GM12878 (cell line): ENCODE data around the gene STX10. TPM values are rescaled to one million over a fixed set of nuclear protein-coding genes. Genes with fewer than 3 reads are reported as not detected.
A peak's percentile ranks its signal among the peaks of the same experiment; 100 is the strongest.

ENCODE experiments used
- ATAC-seq: fragments of 200-7000 bp; cut with Tn5 transposase; 3 replicates; pipeline ENCODE4 v1.9.1; 2020; ENCODE audit warnings: mild to moderate bottlenecking, moderate library complexity
- BruUV-seq: library from RNA; stranded (reverse); fragments of 400-500 nt; replicated peaks from 2 replicates; lab custom pipeline; 2021; lab: Mats Ljungman, UMichigan
- CTCF ChIA-PET: fragments of 300-600 bp; sonication (Branson Sonifier 250); formaldehyde crosslinking; extraction: SDS; loops from one replicate; lab custom pipeline; 2021; ENCODE audit warnings: inconsistent platforms; lab: Yijun Ruan, JAX
- POLR2A ChIA-PET: fragments of 350-600 bp; formaldehyde crosslinking; extraction: SDS; loops from one replicate; lab custom pipeline; 2021; ENCODE audit warnings: inconsistent platforms; lab: Charles Lee
- RAD21 ChIA-PET: fragments of 300-600 bp; sonication (Branson Sonifier 250); formaldehyde crosslinking; loops from one replicate; lab custom pipeline; 2023; ENCODE audit warnings: antibody characterized with exemption; ENCODE audit not compliant: unreplicated experiment; lab: Charles Lee
- SMC1A ChIA-PET: fragments of 300-600 bp; sonication (Branson Sonifier 250); formaldehyde crosslinking; loops from one replicate; lab custom pipeline; 2023; ENCODE audit not compliant: unreplicated experiment, uncharacterized antibody; lab: Charles Lee
- DNase-seq: peaks from one replicate; pipeline ENCODE4 v3.0.0-alpha.2; 2011; ENCODE audit warnings: low read depth, low spot score
- FAIRE-seq: peaks from 3 replicates; lab custom pipeline; 2011; peaks lifted over from hg19 to GRCh38; lab: Jason Lieb, UNC
- H2AFZ ChIP-seq: 2 replicates; pipeline ENCODE4 v1.6.0; 2011; ENCODE audit warnings: low read depth, low read length, control low read depth; ENCODE audit not compliant: control insufficient read depth
- H3K27ac ChIP-seq: 2 replicates; pipeline ENCODE4 v1.5.1; 2011; ENCODE audit warnings: control low read depth; ENCODE audit not compliant: control insufficient read depth, insufficient read depth
- H3K27me3 ChIP-seq, 2 experiments: replicated peaks in 1 of 2; 2 replicates each; pipeline versions ENCODE4 v1.6.0 to v1.6.1; 2011; ENCODE audit warnings: low read length in 1 of 2; ENCODE audit not compliant: control insufficient read depth in 2 of 2, insufficient read depth in 2 of 2
- H3K36me3 ChIP-seq, 2 experiments: 2 replicates each; pipeline ENCODE4 v1.5.1; 2011; ENCODE audit warnings: low read length in 1 of 2; ENCODE audit not compliant: control insufficient read depth in 2 of 2, insufficient read depth in 2 of 2
- H3K4me1 ChIP-seq: 2 replicates; pipeline ENCODE4 v1.6.1; 2011; ENCODE audit warnings: mild to moderate bottlenecking, low read length, moderate library complexity, mixed read lengths; ENCODE audit not compliant: control insufficient read depth, insufficient read depth
- H3K4me2 ChIP-seq: 2 replicates; pipeline ENCODE4 v1.6.0; 2011; ENCODE audit warnings: control low read depth; ENCODE audit not compliant: control insufficient read depth, insufficient read depth
- H3K4me3 ChIP-seq: fragments of 200-600 bp; sonication (generic); 2 replicates; pipeline ENCODE4 v1.5.1; 2016
- H3K79me2 ChIP-seq: 2 replicates; pipeline ENCODE4 v1.6.0; 2011; ENCODE audit warnings: low read length; ENCODE audit not compliant: control insufficient read depth, insufficient read depth
- H3K9ac ChIP-seq: 2 replicates; pipeline ENCODE4 v1.8.0; 2011; ENCODE audit warnings: low read length, control low read depth, mixed read lengths; ENCODE audit not compliant: control insufficient read depth, insufficient read depth
- H3K9me3 ChIP-seq: replicated peaks from 3 replicates; pipeline ENCODE4 v1.5.1; 2011; ENCODE audit warnings: mild to moderate bottlenecking, low read length; ENCODE audit not compliant: control insufficient read depth, insufficient read depth
- H4K20me1 ChIP-seq: 2 replicates; pipeline ENCODE4 v1.6.0; 2011; ENCODE audit not compliant: control insufficient read depth, insufficient read depth
- BACH1 ChIP-seq: fragments of 450-650 bp; IDR thresholded peaks from 2 replicates; pipeline ENCODE4 v1.6.1; 2017; ENCODE audit warnings: mild to moderate bottlenecking, borderline replicate concordance
- BMI1 ChIP-seq: fragments of 450-650 bp; IDR thresholded peaks from 2 replicates; pipeline ENCODE4 v1.6.1; 2016; ENCODE audit warnings: mild to moderate bottlenecking, moderate library complexity, borderline replicate concordance
- CREM ChIP-seq: IDR thresholded peaks from 2 replicates; pipeline ENCODE4 v1.6.1; 2014; ENCODE audit warnings: antibody characterized with exemption, low read depth
- MEF2B ChIP-seq: fragments of 450-650 bp; IDR thresholded peaks from 2 replicates; pipeline ENCODE4 v1.6.1; 2018; ENCODE audit warnings: mild to moderate bottlenecking, moderate library complexity; ENCODE audit not compliant: partially characterized antibody, poor library complexity, severe bottlenecking
- MYB ChIP-seq: fragments of 150-350 bp; IDR thresholded peaks from 2 replicates; pipeline ENCODE4 v1.6.1; 2014; ENCODE audit warnings: mild to moderate bottlenecking, low read depth, low read length, borderline replicate concordance
- PAX5 ChIP-seq: IDR thresholded peaks from 2 replicates; pipeline ENCODE4 v1.6.1; 2011; ENCODE audit warnings: low read depth, low read length, borderline replicate concordance
- PML ChIP-seq: IDR thresholded peaks from 2 replicates; pipeline ENCODE4 v1.6.1; 2012; ENCODE audit warnings: low read length, inconsistent platforms
- SPI1 ChIP-seq: IDR thresholded peaks from 2 replicates; pipeline ENCODE4 v1.6.1; 2011; ENCODE audit warnings: low read depth, mild to moderate bottlenecking, low read length, moderate library complexity, borderline replicate concordance; ENCODE audit not compliant: insufficient read depth
- SUZ12 ChIP-seq: fragments of 200-600 bp; sonication (generic); IDR thresholded peaks from one replicate; pipeline ENCODE4 v1.6.1; 2018; ENCODE audit warnings: antibody characterized with exemption, mild to moderate bottlenecking; ENCODE audit not compliant: unreplicated experiment
- TBL1XR1 ChIP-seq: IDR thresholded peaks from 2 replicates; pipeline ENCODE4 v1.6.1; 2012; ENCODE audit warnings: low read depth, low read length, improper control_type of control experiment
- WRNIP1 ChIP-seq: IDR thresholded peaks from 2 replicates; pipeline ENCODE4 v1.6.1; 2011; ENCODE audit warnings: low read depth, low read length, improper control_type of control experiment, borderline replicate concordance
- ZNF24 ChIP-seq: fragments of 450-650 bp; IDR thresholded peaks from 2 replicates; pipeline ENCODE4 v1.6.1; 2017; ENCODE audit warnings: antibody characterized with exemption, mild to moderate bottlenecking
- ZNF274 ChIP-seq: IDR thresholded peaks from one replicate; pipeline ENCODE4 v1.8.0; 2011; ENCODE audit not compliant: insufficient read length, insufficient read depth
- WGBS: methylation state at CpG from one replicate; pipeline ENCODE4 v1.1.6; 2016; ENCODE audit warnings: low lambda C conversion rate; ENCODE audit not compliant: insufficient replicate concordance, insufficient coverage; ENCODE audit errors: missing lambda C conversion rate; 5-methylcytosine and 5-hydroxymethylcytosine counted together
- in situ Hi-C: fragments of 300-500 bp; cut with MboI; formaldehyde crosslinking; loops from 9 replicates; pipeline ENCODE4 v1.14.3; 2018; ENCODE audit warnings: mixed read lengths
- intact Hi-C: fragments of 100-400 bp; cut with micrococcal nuclease; formaldehyde crosslinking; loops from one replicate; pipeline ENCODE4 v1.14.2; 2022; ENCODE audit not compliant: unreplicated experiment
- polyA plus RNA-seq, 11 experiments: library from polyadenylated mRNA; depleted of rRNA in 4 of 11; unstranded in 6 of 11; stranded (reverse) in 5 of 11; fragments of >200 nt; fragmentation: Nextera tagmentation in 4 of 11; fragmentation: Illumina TruSeq in 1 of 11; extraction: Ambion mirVana in 4 of 11; extraction: Trizol in 1 of 11; gene quantifications; 1 replicate in 1 of 11; 2 replicates in 10 of 11; pipeline versions ENCODE4 v1.2.1 to v1.2.3, GENCODE V29; 2011 to 2016; ENCODE audit warnings: inconsistent platforms in 2 of 11, missing spikeins in 2 of 11, low read depth in 1 of 11
- total RNA-seq, 4 experiments: library from RNA; depleted of rRNA in 3 of 4; stranded (reverse); fragments of >200 nt in 3 of 4; fragmentation: Illumina TruSeq in 1 of 4; extraction: Trizol in 1 of 4; gene quantifications; 2 replicates each; pipeline versions ENCODE4 v1.2.1 to v1.2.3, GENCODE V29; 2013 to 2021
- TF ChIP-seq, protein P1 (sequence below): IDR thresholded peaks from 2 replicates; pipeline ENCODE4 v1.6.1; 2012; ENCODE audit warnings: improper control_type of control experiment, low read depth, low read length; ENCODE audit not compliant: insufficient replicate concordance
- TF ChIP-seq, protein P2 (sequence below): fragments of 450-650 bp; IDR thresholded peaks from 2 replicates; pipeline ENCODE4 v1.6.1; 2016; ENCODE audit warnings: mild to moderate bottlenecking

STX10 gene
- total and polyA plus RNA-seq, 10 of the 15 experiments (the other 5 are each of a cell fraction or from before 2014, with no cell fraction given) = 0.56 to 76.1 (median 47.6) TPM

DNA sequence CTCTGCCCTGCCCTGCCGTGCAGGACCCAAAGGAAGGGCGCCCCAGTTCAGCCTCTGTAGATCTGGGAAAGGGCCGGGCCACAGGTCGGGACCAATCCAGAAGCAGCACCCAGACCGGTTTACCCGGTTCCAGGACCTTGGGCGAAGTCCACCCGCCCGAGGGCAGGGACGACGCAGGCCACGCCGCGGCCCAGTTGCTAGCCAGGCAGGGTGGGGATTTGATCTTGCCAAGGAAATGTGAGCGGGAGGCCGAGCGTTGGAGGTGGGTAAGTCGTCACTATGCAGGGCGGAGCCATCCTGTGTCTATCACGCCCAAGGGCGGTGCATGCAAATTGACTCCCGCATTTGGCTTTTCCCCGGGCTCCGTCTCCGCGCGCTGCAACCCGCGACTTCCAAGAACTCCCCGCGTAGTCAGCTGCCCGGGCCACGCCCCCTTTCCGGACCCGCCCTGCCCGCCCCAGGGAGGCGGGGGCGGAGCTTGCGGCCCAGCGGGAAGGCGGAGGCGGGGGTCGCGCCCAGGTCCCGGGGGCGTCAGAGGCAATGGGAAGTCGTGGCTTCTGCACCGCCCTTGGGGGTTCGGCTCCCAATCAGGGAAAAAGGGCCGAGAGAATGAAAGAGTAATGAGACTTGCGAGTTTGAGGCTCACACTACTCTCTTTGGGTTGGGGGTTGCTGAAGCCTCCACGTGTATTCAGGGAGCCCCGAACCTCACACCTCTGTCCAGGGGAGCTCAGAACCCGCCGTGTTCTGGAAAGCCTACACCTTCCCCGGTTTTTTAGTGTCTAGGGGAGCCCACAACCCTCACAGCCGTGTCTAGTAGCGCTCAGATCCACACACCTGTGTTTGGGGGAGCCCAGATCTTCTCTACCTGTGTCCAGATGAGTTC is 12.8 kb upstream of the STX10 start:
- no peaks in the 10 kb centered on the region for H4K20me1 ChIP-seq
- ChIA-PET POLR2A (interaction anchor here (0.6 to 5.4 kb wide), 10 partner anchors 8 to 1132 kb away, joined by 3 to 41 read pairs (median 6); partner anchors contain the start of genes IER2, NACC1 and STX10), RAD21 (interaction anchor here (0.5 to 5.3 kb wide), 7 partner anchors 8 to 99 kb away, joined by 3 to 21 read pairs (median 6); no protein-coding TSS in a partner anchor), SMC1A (interaction anchor here (1.0 to 2.1 kb wide), 4 partner anchors 8 to 19 kb away, joined by 3 to 8 read pairs (median 4); no protein-coding TSS in a partner anchor), CTCF (interaction anchor here (0.9 to 2.1 kb wide), 6 partner anchors 7 to 273 kb away, joined by 3 to 10 read pairs (median 4); partner anchors contain the start of gene GCDH)
- ATAC-seq = peak; percentile 74
- H3K4me3 ChIP-seq = peak overlapping the region; percentile 74
- peak overlapping the region; percentile 73 for H2AFZ ChIP-seq
- H3K27ac ChIP-seq = peak overlapping the region; percentile 85
- WGBS = 3% methylated on average over 42 of the region's 58 CpGs
- peak; percentile 73 for FAIRE-seq
- no TSS peak for BruUV-seq
- intact Hi-C loops (no loop called here), in situ Hi-C loops (loop anchor here (10.0 to 25.0 kb wide), 2 partner anchors 852 to 1576 kb away; partner anchors contain the start of genes ACP5 and ZNF627)
- no peaks in the 10 kb centered on the region for H3K36me3 ChIP-seq
- H3K9me3 ChIP-seq = no peaks in the 10 kb centered on the region
- DNase-seq = peak; percentile 80
- H3K27me3 ChIP-seq = no peaks in the 10 kb centered on the region
- H3K79me2 ChIP-seq = no peaks in the 10 kb centered on the region
- peak overlapping the region; percentile 83 for H3K9ac ChIP-seq
- peaks cover 56% of the 10 kb centered on the region for H3K4me1 ChIP-seq
- peak overlapping the region; percentile 97 for H3K4me2 ChIP-seq
- no peak for TF ChIP-seq SPI1
- TF ChIP-seq, protein P1, sequence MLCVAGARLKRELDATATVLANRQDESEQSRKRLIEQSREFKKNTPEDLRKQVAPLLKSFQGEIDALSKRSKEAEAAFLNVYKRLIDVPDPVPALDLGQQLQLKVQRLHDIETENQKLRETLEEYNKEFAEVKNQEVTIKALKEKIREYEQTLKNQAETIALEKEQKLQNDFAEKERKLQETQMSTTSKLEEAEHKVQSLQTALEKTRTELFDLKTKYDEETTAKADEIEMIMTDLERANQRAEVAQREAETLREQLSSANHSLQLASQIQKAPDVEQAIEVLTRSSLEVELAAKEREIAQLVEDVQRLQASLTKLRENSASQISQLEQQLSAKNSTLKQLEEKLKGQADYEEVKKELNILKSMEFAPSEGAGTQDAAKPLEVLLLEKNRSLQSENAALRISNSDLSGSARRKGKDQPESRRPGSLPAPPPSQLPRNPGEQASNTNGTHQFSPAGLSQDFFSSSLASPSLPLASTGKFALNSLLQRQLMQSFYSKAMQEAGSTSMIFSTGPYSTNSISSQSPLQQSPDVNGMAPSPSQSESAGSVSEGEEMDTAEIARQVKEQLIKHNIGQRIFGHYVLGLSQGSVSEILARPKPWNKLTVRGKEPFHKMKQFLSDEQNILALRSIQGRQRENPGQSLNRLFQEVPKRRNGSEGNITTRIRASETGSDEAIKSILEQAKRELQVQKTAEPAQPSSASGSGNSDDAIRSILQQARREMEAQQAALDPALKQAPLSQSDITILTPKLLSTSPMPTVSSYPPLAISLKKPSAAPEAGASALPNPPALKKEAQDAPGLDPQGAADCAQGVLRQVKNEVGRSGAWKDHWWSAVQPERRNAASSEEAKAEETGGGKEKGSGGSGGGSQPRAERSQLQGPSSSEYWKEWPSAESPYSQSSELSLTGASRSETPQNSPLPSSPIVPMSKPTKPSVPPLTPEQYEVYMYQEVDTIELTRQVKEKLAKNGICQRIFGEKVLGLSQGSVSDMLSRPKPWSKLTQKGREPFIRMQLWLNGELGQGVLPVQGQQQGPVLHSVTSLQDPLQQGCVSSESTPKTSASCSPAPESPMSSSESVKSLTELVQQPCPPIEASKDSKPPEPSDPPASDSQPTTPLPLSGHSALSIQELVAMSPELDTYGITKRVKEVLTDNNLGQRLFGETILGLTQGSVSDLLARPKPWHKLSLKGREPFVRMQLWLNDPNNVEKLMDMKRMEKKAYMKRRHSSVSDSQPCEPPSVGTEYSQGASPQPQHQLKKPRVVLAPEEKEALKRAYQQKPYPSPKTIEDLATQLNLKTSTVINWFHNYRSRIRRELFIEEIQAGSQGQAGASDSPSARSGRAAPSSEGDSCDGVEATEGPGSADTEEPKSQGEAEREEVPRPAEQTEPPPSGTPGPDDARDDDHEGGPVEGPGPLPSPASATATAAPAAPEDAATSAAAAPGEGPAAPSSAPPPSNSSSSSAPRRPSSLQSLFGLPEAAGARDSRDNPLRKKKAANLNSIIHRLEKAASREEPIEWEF = no peak
- no peak for TF ChIP-seq TBL1XR1
- no peak for TF ChIP-seq BACH1
- TF ChIP-seq BMI1 = no peak
- TF ChIP-seq MYB = no peak
- TF ChIP-seq ZNF274 = no peak
- TF ChIP-seq PAX5 = no peak
- TF ChIP-seq, protein P2, sequence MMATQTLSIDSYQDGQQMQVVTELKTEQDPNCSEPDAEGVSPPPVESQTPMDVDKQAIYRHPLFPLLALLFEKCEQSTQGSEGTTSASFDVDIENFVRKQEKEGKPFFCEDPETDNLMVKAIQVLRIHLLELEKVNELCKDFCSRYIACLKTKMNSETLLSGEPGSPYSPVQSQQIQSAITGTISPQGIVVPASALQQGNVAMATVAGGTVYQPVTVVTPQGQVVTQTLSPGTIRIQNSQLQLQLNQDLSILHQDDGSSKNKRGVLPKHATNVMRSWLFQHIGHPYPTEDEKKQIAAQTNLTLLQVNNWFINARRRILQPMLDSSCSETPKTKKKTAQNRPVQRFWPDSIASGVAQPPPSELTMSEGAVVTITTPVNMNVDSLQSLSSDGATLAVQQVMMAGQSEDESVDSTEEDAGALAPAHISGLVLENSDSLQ = peak; percentile 95
- TF ChIP-seq PML = peak; percentile 35; the same call in 1 of the 2 replicates
- no peak for TF ChIP-seq ZNF24
- TF ChIP-seq WRNIP1 = no peak
- TF ChIP-seq SUZ12 = no peak
- TF ChIP-seq CREM = peak; percentile 60; the same call in 1 of the 2 replicates
- no peak for TF ChIP-seq MEF2B
